Right lobe of liver (tissue), 6 donors: Measurements from ENCODE around the gene TNFRSF1A. TPM values are rescaled to one million over a fixed set of nuclear protein-coding genes. Genes with fewer than 3 reads are reported as not detected.

Source experiments
- ATAC-seq, 4 donors: fragments of 200-7000 bp; cut with Tn5 transposase; one replicate each; pipeline ENCODE4 v1.9.1; 2020; ENCODE audit warnings: mild to moderate bottlenecking in 4 of 4, moderate library complexity in 4 of 4
- DNase-seq, 3 donors: peaks; one replicate each; pipeline ENCODE4 v3.0.0-alpha.2; 2020
- H3K27ac ChIP-seq, 3 donors: fragments of 200-600 bp; one replicate each; pipeline ENCODE4 v1.8.0; 2022
- H3K27me3 ChIP-seq, 2 donors: fragments of 200-600 bp; one replicate each; pipeline ENCODE4 v1.8.0; 2022
- H3K36me3 ChIP-seq, 4 donors: fragments of 200-600 bp; sonication (generic) in 1 of 4; one replicate each; pipeline versions ENCODE4 v1.5.1 to v1.8.0; 2017 to 2022; ENCODE audit warnings: control low read depth in 1 of 4
- H3K4me1 ChIP-seq, 4 donors: fragments of 200-600 bp; sonication (generic) in 1 of 4; one replicate each; pipeline versions ENCODE4 v1.5.1 to v1.8.0; 2017 to 2022; ENCODE audit warnings: control low read depth in 1 of 4
- H3K4me3 ChIP-seq, 3 donors: fragments of 200-600 bp; one replicate each; pipeline ENCODE4 v1.8.0; 2022
- H3K9me3 ChIP-seq, 4 donors: fragments of 200-600 bp; sonication (generic) in 1 of 4; one replicate each; pipeline versions ENCODE4 v1.5.1 to v1.8.0; 2017 to 2022; ENCODE audit warnings: control low read depth in 1 of 4
- CTCF ChIP-seq, 4 donors: fragments of 200-600 bp in 3 of 4; fragments of 450-650 bp in 1 of 4; IDR thresholded peaks; one replicate each; pipeline versions ENCODE4 v1.5.1 to v1.8.0; 2016 to 2022; ENCODE audit warnings: antibody characterized with exemption in 4 of 4, mild to moderate bottlenecking in 2 of 4
- POLR2A ChIP-seq: fragments of 450-650 bp; IDR thresholded peaks from one replicate; pipeline ENCODE4 v1.6.1; 2017; ENCODE audit warnings: antibody characterized with exemption, mild to moderate bottlenecking
- WGBS: methylation state at CpG from one replicate; pipeline ENCODE4 v1.1.6; 2018; ENCODE audit warnings: low coverage, low lambda C conversion rate; ENCODE audit not compliant: insufficient coverage; ENCODE audit errors: missing lambda C conversion rate; 5-methylcytosine and 5-hydroxymethylcytosine counted together
- intact Hi-C, 2 donors: fragments of 100-400 bp; cut with DNase I; formaldehyde crosslinking; loops; one replicate each; pipeline versions ENCODE4 v1.11.2 to v1.14.1; 2022
- total RNA-seq, 6 experiments: library from RNA; depleted of rRNA in 2 of 6; stranded (reverse); fragments of >200 nt in 2 of 6; fragmentation: NEBNext Ultra II Directional in 3 of 6; extraction: Animal tissue kit (Norgen Biotek cat#: 25700) in 3 of 6; gene quantifications; one replicate each; pipeline versions ENCODE4 v1.1.0 to v1.2.4, GENCODE V29; 2016 to 2023
- donor health status: DM: no; HTN: yes; CAD: no.
- donor health status: DM: no; HTN: no; CAD: no.
- donor health status: DM: no; HTN: no; CAD: no.
- donor health status: DM: no; HTN: yes; CAD: no.
- donor health status: DM: no; HTN: yes; CAD: no.

Gene TNFRSF1A
- total RNA-seq, 6 experiments from 2014 or later, result 70.6 to 199 (median 117) TPM

GRCh38 chr12:6337958-6338433 is 3.9 kb downstream of the TNFRSF1A start:
- DNase-seq, result no peak
- intact Hi-C loops, result loop anchor here (10.0 kb wide), 2 partner anchors 47 to 197 kb away; partner anchors contain the start of genes LTBR (in 2 of the 2) and GAPDH (in 1 of the 2)
- Histone ChIP-seq H3K27me3 (no peaks in the 10 kb centered on the region), H3K36me3 (peaks cover 0 to 16% (median 7%) of the 10 kb centered on the region in 4 donors), H3K27ac (peak overlapping the region; percentile 97 to 100 (median 99)), H3K9me3 (no peaks in the 10 kb centered on the region), H3K4me3 (peak overlapping the region; percentile 92 to 100 (median 99)), H3K4me1 (peaks cover 0 to 59% (median 25%) of the 10 kb centered on the region in 4 donors)
- TF ChIP-seq CTCF (IDR thresholded peaks at IDR 0.05) (no peak), POLR2A (peak; percentile 12)
- 20% methylated on average over 9 of the region's 12 CpGs for WGBS
- no peak for ATAC-seq

GRCh38 chr12:6336889-6337853 is 4.7 kb downstream of the TNFRSF1A start:
- DNase-seq (peak; percentile 53 to 74 (median 69)), ATAC-seq (peak; percentile 1 to 18 (median 9))
- WGBS, result 4% methylated on average over 13 of the region's 15 CpGs
- H3K9me3 ChIP-seq, result no peaks in the 10 kb centered on the region
- no peaks in the 10 kb centered on the region for H3K27me3 ChIP-seq
- peak overlapping the region; percentile 47 to 100 (median 51) for H3K4me3 ChIP-seq
- intact Hi-C loops, result loop anchor here (10.0 kb wide), 2 partner anchors 48 to 198 kb away; partner anchors contain the start of genes LTBR (in 2 of the 2) and GAPDH (in 1 of the 2)
- H3K4me1 ChIP-seq, result peaks cover 0 to 55% (median 20%) of the 10 kb centered on the region in 4 donors
- H3K27ac ChIP-seq, result peak overlapping the region; percentile 90 to 100 (median 97)
- TF ChIP-seq CTCF (IDR thresholded peaks at IDR 0.05), result no peak
- peak; percentile 33 for TF ChIP-seq POLR2A
- H3K36me3 ChIP-seq, result peaks cover 0 to 24% (median 14%) of the 10 kb centered on the region in 4 donors

GRCh38 chr12:6336079-6336888 is 5.6 kb downstream of the TNFRSF1A start:
- peak overlapping the region; percentile 47 to 100 (median 51) for H3K4me3 ChIP-seq
- peak; percentile 69 to 85 (median 75) for ATAC-seq
- intact Hi-C loops, result loop anchor here (10.0 kb wide), 2 partner anchors 49 to 199 kb away; partner anchors contain the start of genes LTBR (in 2 of the 2) and GAPDH (in 1 of the 2)
- H3K27ac ChIP-seq, result peak overlapping the region; percentile 90 to 100 (median 97)
- peaks cover 0 to 59% (median 20%) of the 10 kb centered on the region in 4 donors for H3K4me1 ChIP-seq
- DNase-seq, result peak; percentile 96 to 97 (median 97)
- 0% methylated on average over 10 of the region's 12 CpGs for WGBS
- no peaks in the 10 kb centered on the region for H3K27me3 ChIP-seq
- peaks cover 0 to 33% (median 21%) of the 10 kb centered on the region in 4 donors for H3K36me3 ChIP-seq
- no peaks in the 10 kb centered on the region for H3K9me3 ChIP-seq
- TF ChIP-seq POLR2A (peak; percentile 70), CTCF (IDR thresholded peaks at IDR 0.05) (no peak)
